ENCODE data around the gene TMEM150B.

- TF ChIP-seq POLR2AphosphoS5 (IDR thresholded peaks at IDR 0.05; ENCODE audit: borderline replicate concordance, low read depth, low read length) = no peak
- no peak for TF ChIP-seq EZH2 (IDR thresholded peaks at IDR 0.05)
These were observed 40.6 kb downstream of the TMEM150B start for GRCh38 chr19:55284405-55285058.
